OCI-LY3 (cell line): Measurements from ENCODE around the gene TRPC4AP.

Experiments
- CTCF ChIP-seq: fragments of 200-600, 300-600 bp; sonication (generic); IDR thresholded peaks from 2 replicates; pipeline ENCODE4 v1.5.1; 2014; ENCODE audit warnings: antibody characterized with exemption, low read length, low read depth
- EZH2phosphoT487 ChIP-seq: fragments of 200-600 bp; shearing (Covaris generic); IDR thresholded peaks from 2 replicates; pipeline ENCODE4 v1.6.1; 2018; ENCODE audit warnings: antibody characterized with exemption, mixed run types, low read depth

DNA sequence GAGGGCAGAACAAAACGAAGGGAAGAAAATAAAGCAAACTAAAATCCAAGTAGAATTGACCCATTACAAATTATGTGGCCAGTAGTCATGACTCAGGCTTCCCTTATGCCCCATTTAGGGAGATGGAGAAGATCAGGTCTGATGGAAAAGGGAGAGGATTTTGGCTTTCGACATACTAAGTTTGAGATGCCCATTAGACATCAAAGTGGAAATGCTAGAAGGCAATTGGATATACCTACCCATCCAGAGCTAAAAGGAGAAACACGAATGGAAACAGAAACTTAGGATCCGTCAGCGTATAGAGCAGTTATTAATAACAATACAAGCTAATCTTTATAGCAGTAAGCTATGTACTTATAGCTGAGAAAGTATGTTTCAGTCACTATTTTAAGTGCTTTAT is 4.8 kb downstream of the TRPC4AP start:
- TF ChIP-seq CTCF (no peak), EZH2phosphoT487 (no peak)
